K562 (cell line): Measurements from ENCODE around the gene GRK4. TPM values are rescaled to one million over a fixed set of nuclear protein-coding genes. Genes with fewer than 3 reads are reported as not detected.

Experiments used
- ATAC-seq: fragments of 200-7000 bp; cut with Tn5 transposase; 3 replicates; pipeline ENCODE4 v1.9.1; 2020; ENCODE audit warnings: moderate library complexity
- BruUV-seq: library from RNA; stranded (reverse); fragments of 400-500 nt; replicated peaks from 2 replicates; lab custom pipeline; 2021; lab: Mats Ljungman, UMichigan
- CTCF ChIA-PET: fragments of 300-600 bp; formaldehyde crosslinking; extraction: SDS; loops from one replicate; lab custom pipeline; 2021; ENCODE audit warnings: low intra/inter-chr PET ratio; lab: Yijun Ruan, JAX
- POLR2A ChIA-PET: fragments of 300-600, 350-650 bp; sonication (Branson Sonifier 250); formaldehyde crosslinking; extraction: SDS; loops from one replicate; lab custom pipeline; 2021; ENCODE audit warnings: antibody characterized with exemption, inconsistent platforms; lab: Yijun Ruan, JAX
- DNase-seq, 4 experiments: peaks; one replicate each; pipeline versions ENCODE4 v3.0.0 to v3.0.0-alpha.2; 2011 to 2018; ENCODE audit warnings: low spot score in 3 of 4, mixed read lengths in 3 of 4; ENCODE audit errors: extremely low read depth in 1 of 4
- FAIRE-seq: peaks from 2 replicates; lab custom pipeline; 2011; peaks lifted over from hg19 to GRCh38; lab: Jason Lieb, UNC
- H2AFZ ChIP-seq: 2 replicates; pipeline ENCODE4 v1.6.0; 2011; ENCODE audit warnings: low read depth, low read length, control low read depth, inconsistent platforms
- H3K27ac ChIP-seq: fragments of 200-600 bp; 3 replicates; pipeline ENCODE4 v1.8.0; 2011; ENCODE audit warnings: low read depth, mild to moderate bottlenecking, control low read depth, inconsistent platforms, low read length, moderate library complexity, mixed read lengths; ENCODE audit errors: extremely low read depth
- H3K27me3 ChIP-seq, 2 experiments: fragments of 300-600 bp in 1 of 2; 2 replicates in 1 of 2; 3 replicates in 1 of 2; pipeline versions ENCODE4 v1.6.0 to v1.8.0; 2011; ENCODE audit warnings: inconsistent platforms in 2 of 2, low read length in 2 of 2, mild to moderate bottlenecking in 1 of 2, mixed read lengths in 1 of 2, moderate library complexity in 1 of 2; ENCODE audit not compliant: control insufficient read depth in 2 of 2, insufficient read depth in 2 of 2
- H3K36me3 ChIP-seq: fragments of 300-600 bp; 3 replicates; pipeline ENCODE4 v1.8.0; 2011; ENCODE audit warnings: mild to moderate bottlenecking, low read length, inconsistent platforms; ENCODE audit not compliant: control insufficient read depth, insufficient read depth
- H3K4me1 ChIP-seq, 2 experiments: fragments of 200-600 bp in 1 of 2; replicated peaks in 1 of 2; 2 replicates in 1 of 2; 3 replicates in 1 of 2; pipeline versions ENCODE4 v1.5.1 to v1.8.0; 2011; ENCODE audit warnings: inconsistent platforms in 2 of 2, low read length in 2 of 2, mild to moderate bottlenecking in 1 of 2, mixed read lengths in 1 of 2, moderate library complexity in 1 of 2; ENCODE audit not compliant: control insufficient read depth in 2 of 2, insufficient read depth in 2 of 2
- H3K4me2 ChIP-seq: 2 replicates; pipeline ENCODE4 v1.6.1; 2011; ENCODE audit warnings: low read length, control low read depth, inconsistent platforms, mixed read lengths; ENCODE audit not compliant: insufficient read depth
- H3K4me3 ChIP-seq: fragments of 200-600 bp; sonication (generic), shearing (Covaris generic); 2 replicates; pipeline ENCODE4 v1.5.1; 2016; ENCODE audit warnings: control low read depth, inconsistent platforms
- H3K79me2 ChIP-seq: fragments of 200-600 bp; 3 replicates; pipeline ENCODE4 v1.8.0; 2011; ENCODE audit warnings: low read length, inconsistent platforms; ENCODE audit not compliant: control insufficient read depth, insufficient read depth
- H3K9ac ChIP-seq, 2 experiments: 2 replicates each; pipeline versions ENCODE4 v1.6.0 to v1.6.1; 2011; ENCODE audit warnings: low read depth in 2 of 2, low read length in 2 of 2, control low read depth in 1 of 2, inconsistent platforms in 1 of 2, mild to moderate bottlenecking in 1 of 2, mixed read lengths in 1 of 2; ENCODE audit not compliant: insufficient read depth in 1 of 2
- H3K9me1 ChIP-seq: one replicate; pipeline ENCODE4 v1.6.0; 2011; ENCODE audit warnings: inconsistent platforms, mild to moderate bottlenecking, low read length, moderate library complexity; ENCODE audit not compliant: control insufficient read depth, insufficient read depth
- H3K9me3 ChIP-seq: replicated peaks from 2 replicates; pipeline ENCODE4 v1.5.1; 2011; ENCODE audit warnings: low read depth, low read length, inconsistent platforms; ENCODE audit not compliant: control insufficient read depth, insufficient read depth
- H4K20me1 ChIP-seq: replicated peaks from 2 replicates; pipeline ENCODE4 v1.6.1; 2011; ENCODE audit warnings: low read length, inconsistent platforms, mixed read lengths; ENCODE audit not compliant: control insufficient read depth, insufficient read depth
- ATF7 ChIP-seq: fragments of 450-650 bp; IDR thresholded peaks from 2 replicates; pipeline ENCODE4 v1.7.1; 2014; ENCODE audit warnings: mild to moderate bottlenecking, moderate library complexity
- CAMTA2 ChIP-seq: fragments of 250-450 bp; sonication (Bioruptor Pico); conservative IDR thresholded peaks from 2 replicates; pipeline ENCODE4 v1.5.1; 2022
- CHD2 ChIP-seq: IDR thresholded peaks from 2 replicates; pipeline ENCODE4 v1.6.1; 2011; ENCODE audit warnings: low read depth, low read length
- FOXJ2 ChIP-seq: fragments of 200-800 bp; sonication (Bioruptor generic); IDR thresholded peaks from 2 replicates; pipeline ENCODE4 v1.6.1; 2016; ENCODE audit warnings: missing genetic modification characterization, missing compliant biosample characterization
- MYBL2 ChIP-seq, 2 experiments: fragments of 450-650 bp in 1 of 2; sonication (generic) in 1 of 2; formaldehyde crosslinking in 1 of 2; IDR thresholded peaks; 2 replicates each; pipeline versions ENCODE4 v1.6.1 to v1.8.1; 2017 to 2022; ENCODE audit warnings: borderline replicate concordance in 1 of 2, inconsistent platforms in 1 of 2, low read depth in 1 of 2, mild to moderate bottlenecking in 1 of 2, missing genetic modification reagents in 1 of 2, moderate library complexity in 1 of 2
- NFIC ChIP-seq: fragments of 450-650 bp; IDR thresholded peaks from 2 replicates; pipeline ENCODE4 v1.6.1; 2017; ENCODE audit warnings: mild to moderate bottlenecking, inconsistent platforms
- POLR2G ChIP-seq: fragments of 200-400 bp; formaldehyde crosslinking; IDR thresholded peaks from 2 replicates; pipeline ENCODE4 v1.6.1; 2017; ENCODE audit warnings: low read depth, mild to moderate bottlenecking, antibody characterized with exemption, low read length, moderate library complexity
- RB1 ChIP-seq: fragments of 450-650 bp; IDR thresholded peaks from 2 replicates; pipeline ENCODE4 v1.6.1; 2017; ENCODE audit warnings: low read depth, mild to moderate bottlenecking
- RBBP5 ChIP-seq: fragments of 200-600 bp; sonication (generic); IDR thresholded peaks from 2 replicates; pipeline ENCODE4 v1.6.1; 2012; ENCODE audit warnings: borderline replicate concordance, mild to moderate bottlenecking, low read length, control low read depth, inconsistent platforms; ENCODE audit not compliant: insufficient read depth, poor library complexity, severe bottlenecking
- SP2 ChIP-seq: IDR thresholded peaks from 2 replicates; pipeline ENCODE4 v1.6.1; 2011; ENCODE audit warnings: mild to moderate bottlenecking, low read depth, low read length, moderate library complexity; ENCODE audit not compliant: poor library complexity, severe bottlenecking; ENCODE audit errors: extremely low read depth
- WGBS: fragments of 100-300 bp; shearing (Covaris generic); methylation state at CpG from one replicate; pipeline ENCODE4 v1.1.6; 2016; ENCODE audit warnings: low coverage, mixed read lengths; ENCODE audit not compliant: insufficient coverage; ENCODE audit errors: missing lambda C conversion rate; 5-methylcytosine and 5-hydroxymethylcytosine counted together
- in situ Hi-C: fragments of 300-500 bp; cut with MboI; formaldehyde crosslinking; loops from 4 replicates; pipeline ENCODE4 v1.15.0; 2018; ENCODE audit warnings: inconsistent platforms, mixed read lengths
- intact Hi-C: fragments of 100-400 bp; cut with micrococcal nuclease; formaldehyde crosslinking; loops from 2 replicates; pipeline ENCODE4 v1.14.2; 2022
- polyA plus RNA-seq, 8 experiments: library from polyadenylated mRNA; depleted of rRNA in 4 of 8; stranded (reverse) in 5 of 8; unstranded in 3 of 8; fragments of >200 nt; fragmentation: Nextera tagmentation in 2 of 8; fragmentation: Illumina TruSeq in 1 of 8; extraction: Ambion mirVana in 2 of 8; extraction: Trizol in 1 of 8; gene quantifications; 2 replicates each; pipeline versions ENCODE4 v1.2.1 to v1.2.3, GENCODE V29; 2011 to 2014; ENCODE audit warnings: inconsistent platforms in 1 of 8, missing spikeins in 1 of 8
- total RNA-seq, 7 experiments: library from RNA; depleted of rRNA in 6 of 7; stranded (reverse); fragments of >200 nt in 6 of 7; fragmentation: Illumina TruSeq in 2 of 7; extraction: Trizol in 2 of 7; gene quantifications; 2 replicates each; pipeline versions ENCODE4 v1.2.1 to v1.2.3, GENCODE V29; 2011 to 2021; ENCODE audit warnings: low replicate concordance in 1 of 7
- TF ChIP-seq, protein P1 (sequence below): fragments of 200-400 bp; formaldehyde crosslinking; IDR thresholded peaks from 2 replicates; pipeline ENCODE4 v1.6.1; 2017; ENCODE audit warnings: mild to moderate bottlenecking, low read depth, low read length, moderate library complexity
- TF ChIP-seq, protein P2 (sequence below): fragments of 450-650 bp; IDR thresholded peaks from 2 replicates; pipeline ENCODE4 v1.6.1; 2018; ENCODE audit not compliant: partially characterized antibody
- TF ChIP-seq, protein P3 (sequence below): fragments of 250-450 bp; sonication (Bioruptor Pico); IDR thresholded peaks from 2 replicates; pipeline ENCODE4 v1.5.0; 2021

The GRK4 gene
- total and polyA plus RNA-seq, 9 of the 15 experiments (the other 6 are each of a cell fraction or from before 2014, with no cell fraction given) = 1.1 to 4.8 (median 2.6) TPM

DNA sequence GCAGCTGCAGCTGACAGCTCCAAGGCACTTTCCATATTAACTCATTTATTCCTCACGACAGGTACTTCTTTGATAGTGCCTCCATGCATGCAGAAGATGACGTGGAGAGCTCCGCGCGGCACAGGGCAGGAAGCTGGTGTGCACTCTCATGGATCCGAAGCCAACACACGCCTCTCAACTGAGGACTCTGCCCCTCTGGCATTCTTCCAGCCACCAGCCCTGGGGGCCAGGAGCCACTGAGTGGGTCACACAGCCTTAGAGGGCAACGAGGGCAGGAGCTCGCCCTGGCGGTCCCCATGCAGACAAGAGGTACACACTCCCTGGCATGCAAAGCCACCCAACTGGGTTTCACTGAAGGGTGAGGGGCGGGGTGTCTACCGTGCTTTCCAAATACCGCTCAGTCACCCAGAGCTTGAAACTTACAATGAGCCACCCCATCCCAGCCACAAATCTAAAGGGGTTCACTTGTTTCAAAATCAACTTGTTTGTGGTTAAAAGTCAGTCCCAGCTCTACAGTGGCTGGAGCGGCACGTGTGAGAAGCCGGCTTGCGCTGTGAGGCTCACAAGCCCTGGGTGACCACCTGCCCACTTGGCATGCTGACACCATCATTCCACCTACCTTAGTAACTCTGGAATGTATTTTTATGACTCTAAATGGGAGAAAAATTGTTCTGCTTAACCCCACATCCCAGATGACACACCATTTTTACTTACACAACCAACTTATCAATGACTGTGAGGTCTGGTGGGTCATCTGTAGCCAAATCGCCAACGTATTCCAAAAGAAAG is 16.4 kb upstream of the GRK4 start:
- intact Hi-C loops = no loop called here
- 0 out of 2 replicates have a peak, but pooled peaks cover 6% of the 10 kb centered on the region for H4K20me1 ChIP-seq
- no peak overlapping the region for H2AFZ ChIP-seq
- WGBS = 95% methylated on average over 15 of the region's 19 CpGs
- H3K36me3 ChIP-seq = peaks cover 96% of the 10 kb centered on the region
- no peak overlapping the region; a peak in 1 of 4 replicates for H3K9ac ChIP-seq
- BruUV-seq = no TSS peak
- no peak overlapping the region for H3K4me3 ChIP-seq
- FAIRE-seq = no peak
- no peak for DNase-seq
- H3K79me2 ChIP-seq = no peaks in the 10 kb centered on the region
- in situ Hi-C loops = no loop called here
- ChIA-PET POLR2A (interaction anchor here (0.6 to 2.3 kb wide), 4 partner anchors 9 to 208 kb away, joined by 3 to 9 read pairs (median 4); partner anchors contain the start of genes GRK4 and NOP14), CTCF (no interaction called here)
- no peak for ATAC-seq
- no peaks in the 10 kb centered on the region for H3K9me3 ChIP-seq
- H3K4me2 ChIP-seq = no peak overlapping the region
- no peak overlapping the region for H3K27ac ChIP-seq
- no peaks in the 10 kb centered on the region for H3K9me1 ChIP-seq
- H3K27me3 ChIP-seq = no peaks in the 10 kb centered on the region
- no peaks in the 10 kb centered on the region; a peak in 1 of 5 replicates for H3K4me1 ChIP-seq
- TF ChIP-seq SP2 (no peak), POLR2G (peak; percentile 54; the same call in 1 of the 2 replicates), MYBL2 (IDR thresholded peaks at IDR 0.05; ENCODE audit: low read depth) (no peak), MYBL2 (CRISPR knock-in tag; IDR thresholded peaks at IDR 0.05; ENCODE audit: borderline replicate concordance) (no peak), CAMTA2 (no peak), FOXJ2 (tag) (no peak), NFIC (0 out of 2 replicates have a peak, but pooled peaks have one; percentile 13), ATF7 (no peak), CHD2 (no peak), RBBP5 (no peak), RB1 (no peak)
- TF ChIP-seq, protein P1, sequence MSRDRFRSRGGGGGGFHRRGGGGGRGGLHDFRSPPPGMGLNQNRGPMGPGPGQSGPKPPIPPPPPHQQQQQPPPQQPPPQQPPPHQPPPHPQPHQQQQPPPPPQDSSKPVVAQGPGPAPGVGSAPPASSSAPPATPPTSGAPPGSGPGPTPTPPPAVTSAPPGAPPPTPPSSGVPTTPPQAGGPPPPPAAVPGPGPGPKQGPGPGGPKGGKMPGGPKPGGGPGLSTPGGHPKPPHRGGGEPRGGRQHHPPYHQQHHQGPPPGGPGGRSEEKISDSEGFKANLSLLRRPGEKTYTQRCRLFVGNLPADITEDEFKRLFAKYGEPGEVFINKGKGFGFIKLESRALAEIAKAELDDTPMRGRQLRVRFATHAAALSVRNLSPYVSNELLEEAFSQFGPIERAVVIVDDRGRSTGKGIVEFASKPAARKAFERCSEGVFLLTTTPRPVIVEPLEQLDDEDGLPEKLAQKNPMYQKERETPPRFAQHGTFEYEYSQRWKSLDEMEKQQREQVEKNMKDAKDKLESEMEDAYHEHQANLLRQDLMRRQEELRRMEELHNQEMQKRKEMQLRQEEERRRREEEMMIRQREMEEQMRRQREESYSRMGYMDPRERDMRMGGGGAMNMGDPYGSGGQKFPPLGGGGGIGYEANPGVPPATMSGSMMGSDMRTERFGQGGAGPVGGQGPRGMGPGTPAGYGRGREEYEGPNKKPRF = no peak
- TF ChIP-seq, protein P2, sequence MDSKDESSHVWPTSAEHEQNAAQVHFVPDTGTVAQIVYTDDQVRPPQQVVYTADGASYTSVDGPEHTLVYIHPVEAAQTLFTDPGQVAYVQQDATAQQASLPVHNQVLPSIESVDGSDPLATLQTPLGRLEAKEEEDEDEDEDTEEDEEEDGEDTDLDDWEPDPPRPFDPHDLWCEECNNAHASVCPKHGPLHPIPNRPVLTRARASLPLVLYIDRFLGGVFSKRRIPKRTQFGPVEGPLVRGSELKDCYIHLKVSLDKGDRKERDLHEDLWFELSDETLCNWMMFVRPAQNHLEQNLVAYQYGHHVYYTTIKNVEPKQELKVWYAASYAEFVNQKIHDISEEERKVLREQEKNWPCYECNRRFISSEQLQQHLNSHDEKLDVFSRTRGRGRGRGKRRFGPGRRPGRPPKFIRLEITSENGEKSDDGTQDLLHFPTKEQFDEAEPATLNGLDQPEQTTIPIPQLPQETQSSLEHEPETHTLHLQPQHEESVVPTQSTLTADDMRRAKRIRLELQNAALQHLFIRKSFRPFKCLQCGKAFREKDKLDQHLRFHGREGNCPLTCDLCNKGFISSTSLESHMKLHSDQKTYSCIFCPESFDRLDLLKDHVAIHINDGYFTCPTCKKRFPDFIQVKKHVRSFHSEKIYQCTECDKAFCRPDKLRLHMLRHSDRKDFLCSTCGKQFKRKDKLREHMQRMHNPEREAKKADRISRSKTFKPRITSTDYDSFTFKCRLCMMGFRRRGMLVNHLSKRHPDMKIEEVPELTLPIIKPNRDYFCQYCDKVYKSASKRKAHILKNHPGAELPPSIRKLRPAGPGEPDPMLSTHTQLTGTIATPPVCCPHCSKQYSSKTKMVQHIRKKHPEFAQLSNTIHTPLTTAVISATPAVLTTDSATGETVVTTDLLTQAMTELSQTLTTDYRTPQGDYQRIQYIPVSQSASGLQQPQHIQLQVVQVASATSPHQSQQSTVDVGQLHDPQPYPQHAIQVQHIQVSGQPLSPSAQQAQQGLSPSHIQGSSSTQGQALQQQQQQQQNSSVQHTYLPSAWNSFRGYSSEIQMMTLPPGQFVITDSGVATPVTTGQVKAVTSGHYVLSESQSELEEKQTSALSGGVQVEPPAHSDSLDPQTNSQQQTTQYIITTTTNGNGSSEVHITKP = no peak
- TF ChIP-seq, protein P3, sequence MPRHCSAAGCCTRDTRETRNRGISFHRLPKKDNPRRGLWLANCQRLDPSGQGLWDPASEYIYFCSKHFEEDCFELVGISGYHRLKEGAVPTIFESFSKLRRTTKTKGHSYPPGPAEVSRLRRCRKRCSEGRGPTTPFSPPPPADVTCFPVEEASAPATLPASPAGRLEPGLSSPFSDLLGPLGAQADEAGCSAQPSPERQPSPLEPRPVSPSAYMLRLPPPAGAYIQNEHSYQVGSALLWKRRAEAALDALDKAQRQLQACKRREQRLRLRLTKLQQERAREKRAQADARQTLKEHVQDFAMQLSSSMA (CRISPR knock-in tag) = no peak
